Thoracic aorta (tissue), 2 donors: ENCODE data around the gene DNAI2. TPM values are rescaled to one million over a fixed set of nuclear protein-coding genes. Genes with fewer than 3 reads are reported as not detected.

Experiments used
- ATAC-seq: fragments of 150-250 bp; one replicate; pipeline ENCODE4 v1.8.0; 2017; ENCODE audit warnings: low read depth; ENCODE audit not compliant: insufficient number of reproducible peaks, low FRiP score
- DNase-seq: peaks from one replicate; pipeline ENCODE4 v3.0.0-alpha.2; 2020; ENCODE audit warnings: low spot score
- H3K27ac ChIP-seq, 2 donors: fragments of 200-600 bp; sonication (generic); 1 replicate in 1 of 2; 2 replicates in 1 of 2; pipeline ENCODE4 v1.5.1; 2016; ENCODE audit warnings: mild to moderate bottlenecking in 2 of 2, moderate library complexity in 2 of 2
- H3K27me3 ChIP-seq: fragments of 200-600 bp; sonication (generic); replicated peaks from 2 replicates; pipeline ENCODE4 v1.6.0; 2016; ENCODE audit warnings: mild to moderate bottlenecking; ENCODE audit not compliant: insufficient read depth
- H3K36me3 ChIP-seq: fragments of 200-600 bp; sonication (generic); one replicate; pipeline ENCODE4 v1.5.1; 2016
- H3K4me1 ChIP-seq, 2 donors: fragments of 200-600 bp; sonication (generic); 1 replicate in 1 of 2; 2 replicates in 1 of 2; pipeline versions ENCODE4 v1.5.1 to v1.6.0; 2016; ENCODE audit warnings: low read depth in 2 of 2, mild to moderate bottlenecking in 1 of 2; ENCODE audit not compliant: control insufficient read depth in 1 of 2
- H3K4me3 ChIP-seq: fragments of 200-600 bp; sonication (generic); 2 replicates; pipeline ENCODE4 v1.5.1; 2016; ENCODE audit warnings: mild to moderate bottlenecking
- H3K9me3 ChIP-seq: fragments of 200-600 bp; sonication (generic); 2 replicates; pipeline ENCODE4 v1.5.1; 2016
- total RNA-seq, 2 donors: library from RNA; depleted of rRNA; stranded (reverse); fragments of >200 nt; gene quantifications; one replicate each; pipeline versions ENCODE4 v1.1.0 to v1.2.3, GENCODE V29; 2016
- TF ChIP-seq, protein P1 (sequence below): fragments of 200-600 bp; sonication (generic); IDR thresholded peaks from one replicate; pipeline ENCODE4 v1.5.1; 2019; ENCODE audit warnings: antibody characterized with exemption

DNAI2 gene
- total RNA-seq, 2 donors from 2014 or later: not detected

DNA sequence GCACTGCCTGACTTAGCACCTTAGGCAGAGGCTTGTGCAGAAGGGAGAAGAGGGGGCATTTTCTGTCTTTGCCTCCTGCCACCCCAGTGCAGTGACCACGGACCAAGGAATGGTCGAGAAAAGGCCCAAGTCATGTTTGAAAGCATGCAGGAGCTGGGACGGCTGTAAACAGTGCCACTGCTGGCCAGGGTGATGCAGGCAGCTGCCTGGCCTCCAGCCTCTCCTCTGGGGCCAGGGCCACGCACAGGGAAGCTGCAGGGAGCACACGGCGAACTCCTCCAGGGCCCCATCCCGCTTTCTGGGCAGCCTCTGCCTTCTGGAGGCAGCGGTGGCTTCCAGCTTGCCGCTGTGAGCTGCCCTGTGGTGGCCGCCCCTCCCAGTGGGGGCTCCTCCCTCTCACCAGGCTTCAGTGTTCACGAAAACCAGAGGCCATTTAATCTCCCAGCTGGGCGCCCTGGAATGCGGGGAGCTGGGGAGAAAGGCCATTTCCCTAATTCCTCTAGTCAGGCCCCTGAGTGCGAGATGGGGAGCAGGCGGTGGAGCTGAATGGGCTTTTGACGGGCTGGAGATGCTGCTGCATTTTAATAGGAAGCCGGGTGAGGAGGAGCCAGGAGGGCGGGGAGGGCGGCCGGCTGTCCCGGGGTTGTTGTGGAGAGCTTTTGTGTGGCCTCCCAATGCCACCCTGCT, 28.7 kb upstream of the DNAI2 start:
- TF ChIP-seq, protein P1, sequence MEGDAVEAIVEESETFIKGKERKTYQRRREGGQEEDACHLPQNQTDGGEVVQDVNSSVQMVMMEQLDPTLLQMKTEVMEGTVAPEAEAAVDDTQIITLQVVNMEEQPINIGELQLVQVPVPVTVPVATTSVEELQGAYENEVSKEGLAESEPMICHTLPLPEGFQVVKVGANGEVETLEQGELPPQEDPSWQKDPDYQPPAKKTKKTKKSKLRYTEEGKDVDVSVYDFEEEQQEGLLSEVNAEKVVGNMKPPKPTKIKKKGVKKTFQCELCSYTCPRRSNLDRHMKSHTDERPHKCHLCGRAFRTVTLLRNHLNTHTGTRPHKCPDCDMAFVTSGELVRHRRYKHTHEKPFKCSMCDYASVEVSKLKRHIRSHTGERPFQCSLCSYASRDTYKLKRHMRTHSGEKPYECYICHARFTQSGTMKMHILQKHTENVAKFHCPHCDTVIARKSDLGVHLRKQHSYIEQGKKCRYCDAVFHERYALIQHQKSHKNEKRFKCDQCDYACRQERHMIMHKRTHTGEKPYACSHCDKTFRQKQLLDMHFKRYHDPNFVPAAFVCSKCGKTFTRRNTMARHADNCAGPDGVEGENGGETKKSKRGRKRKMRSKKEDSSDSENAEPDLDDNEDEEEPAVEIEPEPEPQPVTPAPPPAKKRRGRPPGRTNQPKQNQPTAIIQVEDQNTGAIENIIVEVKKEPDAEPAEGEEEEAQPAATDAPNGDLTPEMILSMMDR: no peak
- H3K9me3 ChIP-seq: no peaks in the 10 kb centered on the region
- ATAC-seq (no peak), DNase-seq (no peak)
- no peaks in the 10 kb centered on the region for H3K36me3 ChIP-seq
- H3K4me3 ChIP-seq: no peak overlapping the region
- H3K27me3 ChIP-seq: no peaks in the 10 kb centered on the region
- H3K27ac ChIP-seq: no peak overlapping the region
- H3K4me1 ChIP-seq: peaks cover 0 to 3% of the 10 kb centered on the region in 2 donors

- no peaks in the 10 kb centered on the region for H3K27me3 ChIP-seq
- DNase-seq (no peak), ATAC-seq (no peak)
- H3K27ac ChIP-seq: no peak overlapping the region
- TF ChIP-seq, protein P1: no peak
- H3K36me3 ChIP-seq: no peaks in the 10 kb centered on the region
- H3K9me3 ChIP-seq: no peaks in the 10 kb centered on the region
- no peak overlapping the region for H3K4me3 ChIP-seq
- H3K4me1 ChIP-seq: peaks cover 0 to 1% of the 10 kb centered on the region in 2 donors
Observed at GRCh38 chr17:74245871-74246270, 28.2 kb upstream of the DNAI2 start.

DNA sequence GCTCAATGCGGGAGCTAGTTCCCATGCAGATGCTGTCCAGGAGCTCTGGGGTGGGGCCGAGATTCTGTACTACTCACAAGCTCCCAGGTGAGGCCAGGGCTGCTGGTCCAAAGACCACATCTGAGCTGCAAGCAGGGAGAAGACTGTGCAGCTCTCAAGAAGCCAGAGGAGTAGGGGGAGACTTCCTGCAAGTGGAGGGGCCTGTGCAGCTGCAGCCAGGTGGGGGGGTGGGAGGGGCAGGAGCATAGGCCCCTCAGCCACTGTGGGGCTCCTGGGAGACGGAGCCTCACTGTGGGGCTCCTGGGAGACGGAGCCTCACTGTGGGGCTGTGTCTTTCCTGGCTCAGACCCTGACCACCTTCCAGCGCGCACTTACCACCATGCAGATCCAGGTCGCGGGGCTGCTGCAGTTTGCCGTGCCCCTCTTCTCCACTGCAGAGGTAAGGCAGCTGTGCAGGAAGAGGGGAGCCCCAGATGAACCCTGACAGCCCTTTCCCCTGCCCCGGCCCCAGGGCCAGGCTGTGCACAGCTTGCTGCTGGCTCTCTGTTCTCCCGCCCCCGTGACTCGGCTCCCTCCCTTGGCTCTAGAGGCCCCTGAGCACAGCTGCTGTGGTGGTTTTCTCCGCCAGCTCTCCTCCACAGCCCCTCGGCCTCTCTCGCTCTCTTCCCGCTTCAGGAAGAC, 24.3 kb upstream of the DNAI2 start:
- H3K27ac ChIP-seq: no peak overlapping the region
- DNase-seq: no peak
- no peak for ATAC-seq

GRCh38 chr17:74250324-74250995, 23.6 kb upstream of the DNAI2 start:
- TF ChIP-seq, protein P1: no peak
- H3K27me3 ChIP-seq: no peaks in the 10 kb centered on the region
- no peak overlapping the region for H3K27ac ChIP-seq
- DNase-seq: no peak
- H3K36me3 ChIP-seq: no peaks in the 10 kb centered on the region
- no peak overlapping the region for H3K4me3 ChIP-seq
- no peaks in the 10 kb centered on the region for H3K4me1 ChIP-seq
- no peak for ATAC-seq
- H3K9me3 ChIP-seq: no peaks in the 10 kb centered on the region

More for the DNA sequence above, 24.3 kb upstream of the DNAI2 start:
- H3K27me3 ChIP-seq: no peaks in the 10 kb centered on the region
- TF ChIP-seq, protein P1: no peak
- no peaks in the 10 kb centered on the region for H3K9me3 ChIP-seq
- no peaks in the 10 kb centered on the region for H3K36me3 ChIP-seq
- no peak overlapping the region for H3K4me3 ChIP-seq
- H3K4me1 ChIP-seq: no peaks in the 10 kb centered on the region

DNA sequence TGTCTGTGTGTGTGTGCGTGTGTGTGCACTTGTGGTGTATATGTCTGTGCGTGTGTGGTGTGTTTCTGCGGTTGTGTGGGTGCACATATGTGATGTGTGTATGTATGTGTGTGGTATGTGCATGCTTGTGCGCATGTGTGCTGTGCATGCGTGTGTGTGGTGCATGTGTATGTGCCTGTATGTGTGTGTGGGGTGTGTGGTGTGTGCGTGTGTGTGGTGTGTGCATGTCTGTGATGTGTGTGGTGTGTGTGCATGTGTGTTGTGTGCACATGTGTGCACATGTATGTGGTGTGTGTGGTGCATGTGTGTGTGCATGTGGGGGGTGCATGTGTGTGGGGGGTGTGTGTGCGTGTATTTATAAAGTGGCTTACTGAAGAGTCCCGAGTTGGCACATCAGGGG, 23.0 kb upstream of the DNAI2 start:
- TF ChIP-seq, protein P1: no peak
- DNase-seq (no peak), ATAC-seq (no peak)
- H3K9me3 ChIP-seq: no peaks in the 10 kb centered on the region
- no peak overlapping the region for H3K4me3 ChIP-seq
- no peaks in the 10 kb centered on the region for H3K36me3 ChIP-seq
- H3K4me1 ChIP-seq: no peaks in the 10 kb centered on the region
- no peak overlapping the region for H3K27ac ChIP-seq
- no peaks in the 10 kb centered on the region for H3K27me3 ChIP-seq
